GM19240 (cell line): ENCODE data around the gene KMT2B.
"Not testable (repeated sequence)": the region's sequence is repeated elsewhere in the genome, so short reads cannot be mapped to it uniquely, and the experiment has no call there.

Experiments
- DNase-seq: peaks from one replicate; pipeline ENCODE4 v3.0.0; 2011; ENCODE audit warnings: low spot score; ENCODE audit not compliant: insufficient read length

Gene KMT2B

DNA sequence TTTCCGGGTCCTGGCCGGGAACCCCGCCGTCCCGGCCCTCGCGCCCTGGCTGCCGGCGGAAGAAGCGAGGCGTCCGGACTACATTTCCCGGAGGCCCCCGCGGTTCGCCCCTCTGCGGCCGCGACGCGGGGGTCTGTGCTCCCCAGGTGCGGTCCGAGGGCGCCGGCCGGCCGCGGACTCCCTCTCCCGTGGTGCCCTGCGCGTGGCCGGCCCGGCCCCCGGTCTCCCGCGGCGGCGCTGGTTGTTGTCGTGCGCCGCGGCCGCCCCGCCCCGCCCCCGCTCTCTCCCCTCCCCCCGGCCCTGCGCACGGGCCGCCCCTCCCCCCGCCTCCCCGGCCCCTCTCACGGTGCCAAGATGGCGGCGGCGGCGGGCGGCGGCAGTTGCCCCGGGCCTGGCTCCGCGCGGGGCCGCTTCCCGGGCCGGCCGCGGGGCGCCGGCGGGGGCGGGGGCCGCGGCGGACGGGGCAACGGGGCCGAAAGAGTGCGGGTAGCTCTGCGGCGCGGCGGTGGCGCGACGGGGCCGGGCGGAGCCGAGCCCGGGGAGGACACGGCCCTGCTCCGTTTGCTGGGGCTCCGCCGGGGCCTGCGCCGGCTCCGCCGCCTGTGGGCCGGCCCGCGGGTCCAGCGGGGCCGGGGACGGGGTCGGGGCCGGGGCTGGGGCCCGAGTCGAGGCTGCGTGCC is at the start of gene KMT2B:
Gene KMT2B, plus strand, starts transcription at position 339 of the 680 bp plus-strand sequence. Its CDS starts 16 bp downstream, at position 355.
- peak; percentile 98 for DNase-seq

DNA sequence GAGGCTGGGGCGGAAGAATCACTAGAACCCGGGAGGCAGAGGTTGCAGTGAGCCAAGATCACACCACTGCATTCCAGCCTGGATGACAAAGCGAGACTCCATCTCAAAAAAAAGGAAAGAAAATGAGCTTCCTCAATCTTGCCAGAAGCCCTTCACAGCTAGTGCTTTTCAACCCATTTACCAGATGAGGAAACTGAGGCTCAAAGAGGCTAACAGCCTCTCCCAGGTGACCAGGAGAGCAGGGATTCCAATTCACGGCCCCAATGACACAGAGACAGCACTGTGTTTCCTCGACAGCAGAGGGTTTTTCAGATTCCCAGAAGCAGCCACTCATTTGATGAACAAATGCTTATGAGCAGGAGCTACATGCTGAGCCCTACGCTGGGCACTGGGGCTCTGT is 48.2 kb upstream of the KMT2B start:
- no peak for DNase-seq

DNA sequence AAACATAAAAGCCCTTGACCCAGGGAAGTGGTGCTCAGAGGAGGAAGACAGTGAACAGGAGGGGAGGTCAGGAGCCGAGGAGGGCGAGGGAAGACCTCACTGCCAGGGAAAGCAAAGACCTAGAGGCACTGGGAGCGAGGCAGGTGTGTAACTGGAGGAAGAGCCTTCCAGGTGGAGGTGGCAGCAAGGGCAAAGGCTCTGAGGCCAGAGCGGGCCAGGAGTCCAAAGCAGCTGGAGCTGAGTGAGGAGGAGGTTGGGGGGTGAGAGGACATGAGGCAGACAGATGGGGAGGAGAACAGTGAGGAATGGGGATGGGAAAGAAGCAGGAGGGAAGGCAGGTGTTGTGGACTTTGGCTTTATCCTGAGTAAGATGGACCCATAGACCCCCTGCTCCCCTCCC is 47.8 kb upstream of the KMT2B start:
- DNase-seq = no peak

DNA sequence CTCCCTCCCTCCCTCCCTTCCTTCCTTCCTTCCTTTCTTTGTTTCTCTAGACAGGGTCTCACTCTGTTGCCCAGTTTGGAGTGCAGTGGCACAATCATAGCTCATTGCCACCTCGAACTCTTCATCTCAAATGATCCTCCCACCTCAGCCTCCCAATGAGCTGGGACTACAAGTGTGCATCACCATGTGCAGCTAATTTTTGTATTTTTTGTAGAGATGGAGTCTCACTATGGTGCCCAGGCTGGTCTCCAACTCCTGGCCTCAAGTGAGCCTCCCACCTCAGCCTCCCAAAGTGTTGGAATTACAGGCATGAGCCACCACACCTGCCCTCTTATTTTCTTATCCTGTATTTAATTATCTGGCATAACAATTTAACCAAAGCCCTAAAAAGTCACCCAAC is 47.1 kb upstream of the KMT2B start:
- no peak for DNase-seq

- DNase-seq = no peak
Measured at GRCh38 chr19:35671818-35672217, 46.0 kb upstream of the KMT2B start.

GRCh38 chr19:35673121-35673804 is 44.5 kb upstream of the KMT2B start:
- DNase-seq = no peak

- DNase-seq = no peak
Measured at GRCh38 chr19:35675589-35676140, 42.1 kb upstream of the KMT2B start.

DNA sequence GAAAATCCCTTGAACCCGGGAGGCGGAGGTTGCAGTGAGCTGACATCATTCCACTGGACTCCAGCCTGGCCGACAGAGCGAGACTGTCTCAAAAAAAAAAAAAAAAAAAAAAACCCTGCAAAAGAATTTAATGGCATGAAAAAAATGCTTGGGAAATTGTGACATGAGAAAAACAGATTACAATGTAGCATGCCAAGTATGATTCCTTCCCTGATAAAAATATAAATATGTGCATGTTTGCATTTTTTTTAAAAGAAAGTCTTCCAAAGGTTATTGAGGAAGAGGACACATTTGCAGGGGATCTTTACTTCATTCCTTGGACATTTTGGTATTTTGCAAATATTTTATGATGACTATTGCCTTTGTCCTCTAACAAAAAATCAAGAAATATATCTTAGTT is 28.0 kb upstream of the KMT2B start:
- DNase-seq = no peak

DNA sequence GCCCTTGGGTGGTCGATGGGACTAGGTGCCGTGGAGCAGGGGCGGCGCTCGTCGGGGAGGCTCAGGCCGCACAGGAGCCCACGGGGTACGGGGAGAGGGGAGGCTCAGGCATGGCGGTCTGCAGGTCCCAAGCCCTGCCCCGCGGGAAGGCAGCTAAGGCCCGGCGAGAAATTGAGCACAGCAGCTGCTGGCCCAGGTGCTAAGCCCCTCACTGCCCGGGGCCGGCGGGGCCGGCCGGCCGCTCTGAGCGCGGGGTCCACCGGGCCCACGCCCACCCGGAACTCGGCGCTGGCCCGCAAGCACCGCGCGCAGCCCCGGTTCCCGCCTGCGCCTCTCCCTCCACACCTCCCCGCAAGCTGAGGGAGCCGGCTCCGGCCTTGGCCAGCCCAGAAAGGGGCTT is 26.7 kb upstream of the KMT2B start:
- DNase-seq = not testable (repeated sequence)

- DNase-seq = no peak
Measured at GRCh38 chr19:35692010-35692409, 25.8 kb upstream of the KMT2B start.

GRCh38 chr19:35693422-35693821 is 24.4 kb upstream of the KMT2B start:
- DNase-seq = no peak

DNA sequence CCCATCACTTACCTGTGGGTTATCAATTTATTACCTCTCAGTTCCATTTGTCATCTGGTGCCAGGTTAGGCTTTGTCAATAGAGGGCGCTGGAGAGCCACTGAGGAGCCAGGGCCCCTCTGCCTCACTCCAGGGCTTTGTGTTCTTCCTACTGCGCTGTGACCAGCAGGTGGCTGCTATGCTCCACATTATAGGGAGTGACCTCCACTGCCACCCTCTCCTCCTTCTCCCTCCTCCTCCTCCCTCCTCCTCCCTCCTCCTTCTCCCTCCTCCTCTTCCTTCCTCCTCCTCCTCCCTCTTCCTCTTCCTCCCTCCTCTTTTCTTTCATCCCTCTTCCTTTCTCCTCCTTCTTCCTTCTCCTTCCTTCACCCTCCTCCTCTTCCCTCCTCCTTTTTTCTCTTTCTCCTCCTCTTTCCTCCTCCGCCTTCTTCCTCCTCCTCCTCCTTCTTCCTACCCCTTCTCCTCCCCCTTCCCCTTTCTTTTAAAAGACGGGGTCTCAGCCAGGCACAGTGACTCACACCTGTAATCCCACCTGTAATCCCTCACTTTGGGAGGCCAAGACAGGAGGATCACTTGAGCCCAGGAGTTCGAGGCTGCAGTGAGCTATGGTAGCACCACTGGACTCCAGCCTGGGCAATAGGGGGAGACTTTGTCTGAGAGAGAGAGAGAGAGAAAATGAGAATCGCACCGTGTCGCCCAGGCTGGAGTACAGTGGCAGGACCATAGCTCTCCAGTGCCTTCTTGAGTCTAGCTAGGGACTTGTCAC is 23.8 kb upstream of the KMT2B start:
- peak; percentile 85 for DNase-seq

GRCh38 chr19:35695895-35696422 is 21.8 kb upstream of the KMT2B start:
- DNase-seq = no peak

DNA sequence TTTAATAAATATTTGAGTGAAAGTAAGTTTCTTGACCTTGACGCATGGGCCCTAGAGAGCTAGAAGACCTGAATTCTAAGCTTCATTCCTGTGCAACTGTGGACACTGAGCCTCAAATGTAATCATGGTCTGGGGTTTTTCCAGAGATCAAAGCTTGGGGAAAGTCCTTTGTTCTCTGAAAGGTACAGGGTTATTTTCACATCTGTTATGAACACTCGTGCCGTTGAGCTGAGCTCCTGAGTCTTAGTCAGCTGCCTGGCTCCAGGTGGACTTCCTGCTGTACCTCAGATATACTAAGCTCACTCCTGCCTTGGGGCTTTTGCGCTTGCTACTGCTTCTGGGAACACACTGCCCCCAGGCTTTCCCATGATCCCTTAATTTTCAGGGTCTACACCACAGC is 21.0 kb upstream of the KMT2B start:
- no peak for DNase-seq

GRCh38 chr19:35702223-35703012 is 15.4 kb upstream of the KMT2B start:
- peak; percentile 72 for DNase-seq

DNA sequence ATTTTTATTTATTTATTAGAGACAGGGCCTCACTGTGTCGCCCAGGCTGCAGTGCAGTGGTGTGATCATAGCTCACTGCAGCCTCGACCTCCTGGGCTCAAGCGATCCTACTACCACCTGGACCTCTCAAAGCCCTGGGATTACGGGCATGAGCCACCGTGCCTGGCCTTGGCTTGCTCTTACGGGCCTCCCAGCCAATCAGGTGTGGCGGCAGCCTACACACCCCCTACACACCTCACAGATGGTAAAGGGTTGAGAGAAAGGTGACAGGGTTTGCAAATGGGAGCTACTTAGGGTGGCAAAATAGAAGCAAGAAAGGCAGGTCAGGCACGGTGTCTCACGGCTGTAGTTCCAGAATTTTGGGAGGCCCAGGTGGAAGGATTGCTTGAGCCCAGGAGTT is 14.5 kb upstream of the KMT2B start:
- DNase-seq = no peak

GRCh38 chr19:35704218-35704617 is 13.6 kb upstream of the KMT2B start, which contains the start of gene ZBTB32:
Gene ZBTB32, plus strand, starts transcription at chr19:35704558. Its CDS starts 10,069 bp downstream, at chr19:35714627.
- DNase-seq = no peak

DNA sequence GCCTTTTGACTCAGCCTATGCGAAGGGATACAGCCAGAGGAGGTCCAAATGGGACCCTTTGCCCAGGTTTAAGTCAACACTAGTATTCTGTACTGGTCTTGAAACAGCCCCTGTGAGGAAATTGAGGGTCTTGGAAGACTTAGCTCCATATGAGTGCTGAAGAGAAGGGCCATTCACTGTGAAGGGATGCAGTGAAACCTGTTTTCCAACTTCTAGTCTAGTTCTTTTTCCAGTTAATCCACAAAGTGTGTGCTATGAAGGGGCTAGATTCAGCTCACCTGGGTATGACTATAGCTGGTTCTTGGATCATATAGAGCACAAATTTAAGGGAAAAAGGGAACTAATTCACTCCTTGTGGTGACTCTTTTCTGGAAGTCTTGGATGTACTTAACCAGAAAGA is 9.4 kb upstream of the KMT2B start:
- no peak for DNase-seq

GRCh38 chr19:35710784-35711723 is 6.7 kb upstream of the KMT2B start:
- DNase-seq = no peak
